Esophagus (tissue), 2 donors: Measurements from ENCODE around the gene ZNF563. TPM values are rescaled to one million over a fixed set of nuclear protein-coding genes. Genes with fewer than 3 reads are reported as not detected.
"Not testable (repeated sequence)": the region's sequence is repeated elsewhere in the genome, so short reads cannot be mapped to it uniquely, and the experiment has no call there.

Experiments
- H3K27ac ChIP-seq, 2 donors: one replicate each; pipeline ENCODE4 v1.5.1; 2013; ENCODE audit warnings: low read depth in 2 of 2, mild to moderate bottlenecking in 2 of 2, inconsistent platforms in 1 of 2, low read length in 1 of 2, moderate library complexity in 1 of 2
- H3K27me3 ChIP-seq, 2 donors: one replicate each; pipeline ENCODE4 v1.6.1; 2013; ENCODE audit warnings: low read length in 2 of 2, control low read depth in 1 of 2, mild to moderate bottlenecking in 1 of 2; ENCODE audit not compliant: insufficient read depth in 2 of 2, control insufficient read depth in 1 of 2
- H3K36me3 ChIP-seq, 2 donors: one replicate each; pipeline ENCODE4 v1.6.1; 2013; ENCODE audit warnings: low read length in 1 of 2; ENCODE audit not compliant: control insufficient read depth in 2 of 2, insufficient read depth in 2 of 2
- H3K4me1 ChIP-seq, 2 donors: one replicate each; pipeline ENCODE4 v1.6.1; 2013; ENCODE audit warnings: low read length in 1 of 2; ENCODE audit not compliant: control insufficient read depth in 2 of 2, insufficient read depth in 2 of 2
- H3K4me3 ChIP-seq, 2 donors: one replicate each; pipeline ENCODE4 v1.5.1; 2013; ENCODE audit warnings: low read length in 2 of 2, mild to moderate bottlenecking in 2 of 2, low read depth in 1 of 2, moderate library complexity in 1 of 2
- H3K9me3 ChIP-seq, 2 donors: one replicate each; pipeline ENCODE4 v1.6.1; 2013; ENCODE audit warnings: mild to moderate bottlenecking in 2 of 2, low read depth in 1 of 2, low read length in 1 of 2, moderate library complexity in 1 of 2; ENCODE audit not compliant: control insufficient read depth in 2 of 2, insufficient read depth in 1 of 2
- WGBS, 2 donors: extraction: QIAGEN DNeasy Blood & Tissue Kit; methylation state at CpG; one replicate each; pipeline ENCODE4 v1.1.7; 2013; 5-methylcytosine and 5-hydroxymethylcytosine counted together
- polyA plus RNA-seq, 2 donors: library from polyadenylated mRNA; stranded (reverse); fragments of 200-250 nt; gene quantifications; one replicate each; pipeline ENCODE4 v1.2.3, GENCODE V29; 2013
- donor health status: healthy with polysubstance abuse.
- donor health status: Bipolar disorder and iron deficiency.

Gene ZNF563
- polyA plus RNA-seq, 2 donors: 1.5 to 1.7 TPM

DNA sequence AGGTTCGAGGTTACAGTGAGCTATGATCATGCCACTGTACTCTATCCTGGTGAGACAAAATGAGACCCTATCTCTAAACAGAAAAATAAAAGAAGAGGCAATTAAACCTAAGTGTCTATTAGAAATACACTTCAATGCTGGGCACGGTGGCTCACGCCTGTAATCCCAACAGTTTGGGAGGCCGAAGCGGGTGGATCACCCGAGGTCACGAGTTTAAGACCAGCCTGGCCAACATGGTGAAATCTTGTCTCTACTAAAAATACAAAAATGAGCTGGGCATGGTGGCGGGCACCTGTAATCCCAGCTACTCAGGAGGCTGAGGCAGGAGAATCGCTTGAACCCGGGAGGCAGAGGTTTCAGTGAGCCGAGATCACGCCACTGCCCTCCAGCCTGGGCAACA, 24.5 kb downstream of the ZNF563 start:
- H3K9me3 ChIP-seq, H3K27me3 ChIP-seq, H3K4me1 ChIP-seq, H3K27ac ChIP-seq, H3K4me3 ChIP-seq, H3K36me3 ChIP-seq: not testable (repeated sequence)
- 95 to 97% methylated on average over 12 of the region's 12 CpGs for WGBS, 2 donors

GRCh38 chr19:12295191-12295590, 38.2 kb downstream of the ZNF563 start:
- Histone ChIP-seq H3K4me3 (peak overlapping the region; percentile 49 to 94), H3K36me3 (no peaks in the 10 kb centered on the region), H3K9me3 (no peaks in the 10 kb centered on the region), H3K4me1 (peaks cover 2 to 5% of the 10 kb centered on the region in 2 donors), H3K27ac (peak overlapping the region; percentile 78 to 87), H3K27me3 (no peaks in the 10 kb centered on the region)
- 35 to 37% methylated on average over 11 of the region's 11 CpGs for WGBS, 2 donors

DNA sequence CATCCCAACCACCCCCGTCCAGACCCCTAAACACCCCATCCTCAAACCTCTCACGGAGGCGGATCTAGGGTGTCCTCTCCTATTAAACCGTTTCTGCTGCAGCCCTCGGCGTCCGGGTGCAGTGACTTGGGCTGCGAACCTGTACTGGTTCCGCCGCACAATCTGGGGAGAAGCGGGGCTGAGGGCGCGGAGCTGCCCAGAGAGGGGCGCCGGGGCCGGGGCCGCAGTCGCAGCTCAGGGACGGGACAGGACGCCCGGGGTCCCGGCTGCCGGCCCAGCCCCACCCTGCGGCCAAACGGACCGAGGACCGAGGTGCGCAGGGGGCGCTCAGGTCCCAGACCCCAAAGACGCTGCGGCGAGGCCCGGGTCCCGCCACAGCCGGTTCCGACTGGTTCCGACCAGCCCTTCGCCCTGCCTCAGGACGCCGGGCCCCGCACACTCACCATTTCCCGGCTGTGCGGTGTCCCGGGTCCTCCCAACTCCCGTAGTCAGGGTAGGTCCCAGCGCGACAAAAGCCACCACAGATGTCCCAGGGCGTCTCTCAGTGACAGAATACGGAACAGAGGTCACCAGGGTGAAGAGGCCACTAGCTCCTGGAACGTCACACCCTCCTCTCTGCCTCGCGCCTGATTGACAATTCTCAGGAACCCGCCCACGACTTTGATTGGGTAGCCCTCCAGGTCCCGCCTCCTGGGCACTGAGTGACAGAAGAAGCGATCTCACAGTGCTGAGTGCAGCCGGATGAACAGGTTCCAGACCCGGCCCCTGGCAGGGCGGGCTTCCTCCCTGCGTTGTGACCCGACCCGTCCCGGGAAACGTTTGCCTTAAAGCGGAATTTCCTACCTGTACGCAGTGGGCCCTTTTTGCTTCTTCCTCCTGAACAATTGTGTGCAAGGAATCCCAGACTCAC, 38.9 kb downstream of the ZNF563 start, which contains the start of gene ZNF44:
TSS of gene ZNF44 (minus strand) at position 635 of the 910 bp plus-strand sequence. CDS start at position 446, 189 bp downstream.
- WGBS, 2 donors: 0% methylated on average over 63 to 66 of the region's 66 CpGs
- Histone ChIP-seq H3K27ac (peak within 1 kb of the TSS; percentile 88 to 94), H3K36me3 (no peaks in the 10 kb centered on the region), H3K4me1 (peaks cover 2 to 8% of the 10 kb centered on the region in 2 donors), H3K4me3 (peak within 1 kb of the TSS; percentile 90 to 94), H3K9me3 (no peaks in the 10 kb centered on the region), H3K27me3 (no peaks in the 10 kb centered on the region)

GRCh38 chr19:12293777-12294248, 39.6 kb downstream of the ZNF563 start:
- Histone ChIP-seq H3K4me1 (peaks cover 2 to 8% of the 10 kb centered on the region in 2 donors), H3K27ac (peak overlapping the region; percentile 88 to 94)
- WGBS, 2 donors: 0% methylated on average over 18 of the region's 18 CpGs

GRCh38 chr19:12289790-12290065, 43.7 kb downstream of the ZNF563 start:
- peaks cover 2 to 7% of the 10 kb centered on the region in 2 donors for H3K4me1 ChIP-seq
- peaks cover 0 to 2% of the 10 kb centered on the region in 2 donors for H3K36me3 ChIP-seq
- peak overlapping the region; percentile 81 to 86 for H3K27ac ChIP-seq
- 95 to 98% methylated on average over 7 of the region's 7 CpGs for WGBS, 2 donors
- H3K27me3 ChIP-seq: no peaks in the 10 kb centered on the region
- H3K9me3 ChIP-seq: no peaks in the 10 kb centered on the region
- H3K4me3 ChIP-seq: no peak overlapping the region

More at GRCh38 chr19:12293777-12294248, 39.6 kb downstream of the ZNF563 start:
- no peaks in the 10 kb centered on the region for H3K27me3 ChIP-seq
- peak overlapping the region; percentile 90 to 94 for H3K4me3 ChIP-seq
- H3K9me3 ChIP-seq: no peaks in the 10 kb centered on the region
- H3K36me3 ChIP-seq: no peaks in the 10 kb centered on the region

DNA sequence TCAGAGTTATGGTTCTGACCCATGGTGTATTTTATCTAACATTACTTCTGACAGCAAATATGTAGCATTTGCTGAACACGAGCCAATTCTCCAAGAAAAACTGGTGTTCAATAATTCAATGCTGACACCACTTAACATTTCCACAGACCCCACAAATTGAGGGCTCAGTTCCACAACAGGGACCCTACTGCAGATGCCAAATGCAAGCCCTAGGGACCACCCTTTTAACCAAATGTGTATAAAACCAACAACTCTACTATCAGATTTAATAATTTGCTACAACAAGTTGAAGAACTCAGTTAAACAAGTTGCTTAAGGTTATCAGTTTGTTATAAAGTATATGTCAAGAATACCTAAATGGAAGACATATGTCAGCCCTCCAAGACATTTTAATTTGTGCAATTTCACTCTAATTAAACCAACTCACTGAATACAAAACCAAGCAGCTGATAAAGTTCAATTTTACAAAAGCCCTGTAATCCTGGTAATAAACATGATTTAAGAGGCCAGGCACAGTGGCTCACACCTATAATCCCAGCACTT, 45.4 kb downstream of the ZNF563 start:
- no peaks in the 10 kb centered on the region for H3K9me3 ChIP-seq
- H3K36me3 ChIP-seq: peaks cover 0 to 7% of the 10 kb centered on the region in 2 donors
- no peak overlapping the region for H3K4me3 ChIP-seq
- WGBS, 2 donors: 73 to 77% methylated on average over 1 of the region's 1 CpG
- no peaks in the 10 kb centered on the region for H3K27me3 ChIP-seq
- H3K27ac ChIP-seq: no peak overlapping the region
- H3K4me1 ChIP-seq: peaks cover 1 to 4% of the 10 kb centered on the region in 2 donors

GRCh38 chr19:12284631-12285030, 48.8 kb downstream of the ZNF563 start:
- WGBS, 2 donors: 98% methylated on average over 18 of the region's 18 CpGs
- Histone ChIP-seq H3K9me3 (no peaks in the 10 kb centered on the region), H3K4me1 (peaks cover 0 to 3% of the 10 kb centered on the region in 2 donors), H3K4me3 (no peak overlapping the region), H3K27me3 (no peaks in the 10 kb centered on the region), H3K27ac (no peak overlapping the region), H3K36me3 (peaks cover 0 to 7% of the 10 kb centered on the region in 2 donors)

DNA sequence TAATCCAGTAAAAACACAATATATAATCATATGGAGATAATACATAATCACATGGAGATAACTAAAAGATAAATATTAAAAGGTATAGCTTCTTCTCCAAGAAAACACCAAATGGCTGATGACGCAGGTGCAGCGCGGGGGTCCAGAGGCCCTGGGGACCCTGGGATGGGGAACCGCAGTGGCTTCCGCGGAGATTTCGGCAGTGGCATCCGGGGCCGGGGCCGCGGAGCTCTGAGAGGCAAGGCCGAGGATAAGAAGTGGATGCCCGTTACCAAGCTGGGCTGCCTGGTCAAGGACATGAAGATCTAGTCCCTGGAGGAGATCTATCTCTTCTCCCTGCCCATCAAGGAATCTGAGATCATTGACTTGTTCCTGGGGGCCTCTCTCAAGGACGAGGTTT, 49.2 kb downstream of the ZNF563 start:
- Histone ChIP-seq H3K9me3 (no peaks in the 10 kb centered on the region), H3K4me3 (no peak overlapping the region), H3K4me1 (peaks cover 0 to 2% of the 10 kb centered on the region in 2 donors), H3K36me3 (peaks cover 0 to 7% of the 10 kb centered on the region in 2 donors), H3K27ac (no peak overlapping the region), H3K27me3 (no peaks in the 10 kb centered on the region)
- WGBS, 2 donors: 97 to 98% methylated on average over 14 of the region's 14 CpGs

- H3K9me3 ChIP-seq: peaks cover 1 to 11% of the 10 kb centered on the region in 2 donors
- H3K36me3 ChIP-seq: peaks cover under 1 to 5% of the 10 kb centered on the region in 2 donors
- H3K4me3 ChIP-seq: no peak overlapping the region
- H3K4me1 ChIP-seq: no peaks in the 10 kb centered on the region
- no peaks in the 10 kb centered on the region for H3K27me3 ChIP-seq
- H3K27ac ChIP-seq: no peak overlapping the region
- 67 to 69% methylated on average over 2 of the region's 2 CpGs for WGBS, 2 donors
Measured at GRCh38 chr19:12278713-12279112, 54.7 kb downstream of the ZNF563 start.
